ENCODE measurements around the gene MYO9B. TPM values are rescaled to one million over a fixed set of nuclear protein-coding genes. Genes with fewer than 3 reads are reported as not detected.

The MYO9B gene
- total RNA-seq, 1 experiment from 2014 or later, result 58.6 TPM

- Histone ChIP-seq H3K23me2 (ENCODE audit: insufficient read length, low read depth, low read length, poor library complexity, severe bottlenecking) (no peaks in the 10 kb centered on the region), H4K5ac (ENCODE audit: insufficient read length, low read depth, low read length) (no peak overlapping the region), H3K23ac (ENCODE audit: insufficient read length, low read depth, low read length) (no peak overlapping the region), H3K56ac (ENCODE audit: insufficient read length, low read depth, low read length) (no peak overlapping the region), H3K4me1 (ENCODE audit: insufficient read depth, low read length) (0 out of 2 replicates have a peak, but pooled peaks cover 3% of the 10 kb centered on the region), H2AK5ac (ENCODE audit: insufficient read length, low read length) (no peak overlapping the region), H3K9ac (ENCODE audit: extremely low read depth, insufficient read length, low read length) (no peak overlapping the region), H2BK120ac (ENCODE audit: low read depth, low read length, poor library complexity, severe bottlenecking) (no peak overlapping the region), H3K79me1 (ENCODE audit: insufficient read depth, low read depth, low read length, poor library complexity, severe bottlenecking) (peaks cover 5% of the 10 kb centered on the region), H3K4ac (ENCODE audit: low read depth, low read length) (no peak overlapping the region), H3K14ac (ENCODE audit: insufficient read depth, low read length) (no peak overlapping the region), H3K9me3 (ENCODE audit: control insufficient read depth, low read depth, low read length) (no peaks in the 10 kb centered on the region), H3K79me2 (ENCODE audit: insufficient read depth, low read length) (peaks cover 18% of the 10 kb centered on the region; the same call in 1 of the 2 replicates), H2BK15ac (ENCODE audit: low read depth, low read length) (no peak overlapping the region), H4K8ac (replicated peaks; ENCODE audit: insufficient read length, low read depth, low read length) (no peak overlapping the region), H2BK20ac (ENCODE audit: low read depth, low read length, poor library complexity, severe bottlenecking) (no peak overlapping the region), H3K18ac (ENCODE audit: insufficient read length, low read depth, low read length) (no peak overlapping the region), H4K91ac (ENCODE audit: insufficient read length, low read depth, low read length) (no peak overlapping the region), H3K4me2 (ENCODE audit: insufficient read depth, insufficient read length, low read length) (no peak overlapping the region), H2BK5ac (ENCODE audit: insufficient read length, low read length) (no peak overlapping the region), H4K20me1 (ENCODE audit: control insufficient read depth, insufficient read depth, insufficient read length) (no peaks in the 10 kb centered on the region), H2AFZ (ENCODE audit: low read length) (no peak overlapping the region), H2BK12ac (ENCODE audit: insufficient read length, low read depth, low read length) (no peak overlapping the region), H3T11ph (ENCODE audit: low read length) (no peak overlapping the region), H3K27me3 (ENCODE audit: insufficient read depth, low read length) (no peaks in the 10 kb centered on the region), H3K27ac (ENCODE audit: insufficient read length, low read depth, low read length) (no peak overlapping the region)
- TF ChIP-seq CTCF (conservative IDR thresholded peaks at IDR 0.05), result no peak
- peaks cover 24 to 31% of the 10 kb centered on the region in 2 experiments for H3K4me1 Mint-ChIP-seq
- peaks cover 0 to 5% (median 3%) of the 10 kb centered on the region in 3 experiments; a peak in 4 of 7 replicates for H3K36me3 Mint-ChIP-seq (ENCODE audit: insufficient read depth in 1 of 3, low read depth in 3 of 3)
- WGBS (ENCODE audit: extremely low coverage, insufficient read length, low lambda C conversion rate), result no CpG with 5 or more reads among the region's 20 CpGs
- no peaks in the 10 kb centered on the region; the same call in 1 of the 2 replicates for H3K27me3 Mint-ChIP-seq (ENCODE audit: low read depth)
- no peak for DNase-seq
- no peak overlapping the region for H3K4me3 Mint-ChIP-seq
- no peaks in the 10 kb centered on the region for H3K9me3 Mint-ChIP-seq
- peak overlapping the region in 2 of 3 experiments; percentile 69 to 94; a peak in 5 of 7 replicates for H3K27ac Mint-ChIP-seq
These were observed 6.4 kb downstream of the MYO9B start for GRCh38 chr19:17081672-17082630.
